NB4 (cell line): ENCODE results near the gene PLEKHG4B.

ENCODE experiments used
- DNase-seq: peaks from one replicate; pipeline ENCODE4 v3.0.0; 2010; ENCODE audit warnings: low read depth
- H3K4me3 ChIP-seq: one replicate; pipeline ENCODE4 v1.5.1; 2011; ENCODE audit warnings: mild to moderate bottlenecking, low read depth, low read length, moderate library complexity
- CTCF ChIP-seq: IDR thresholded peaks from one replicate; pipeline ENCODE4 v1.5.1; 2012; ENCODE audit warnings: low read depth, low read length
- MAX ChIP-seq: IDR thresholded peaks from 2 replicates; pipeline ENCODE4 v1.6.1; 2011; ENCODE audit warnings: low read depth, low read length
- MYC ChIP-seq: IDR thresholded peaks from 2 replicates; pipeline ENCODE4 v1.6.1; 2011; ENCODE audit warnings: low read depth, low read length
- POLR2A ChIP-seq: IDR thresholded peaks from 2 replicates; pipeline ENCODE4 v1.6.1; 2011; ENCODE audit warnings: mild to moderate bottlenecking; ENCODE audit not compliant: insufficient read length; ENCODE audit errors: extremely low read depth

Gene PLEKHG4B

GRCh38 chr5:138936-139335, 47.0 kb downstream of the PLEKHG4B start:
- TF ChIP-seq MAX (no peak), MYC (no peak), CTCF (no peak), POLR2A (no peak)
- DNase-seq = no peak
- H3K4me3 ChIP-seq = no peak overlapping the region

GRCh38 chr5:139579-140442, 47.8 kb downstream of the PLEKHG4B start:
- DNase-seq = no peak
- TF ChIP-seq MYC = no peak
- no peak for TF ChIP-seq CTCF
- TF ChIP-seq MAX = no peak
- no peak for TF ChIP-seq POLR2A
- no peak overlapping the region for H3K4me3 ChIP-seq

GRCh38 chr5:140443-140829, 48.5 kb downstream of the PLEKHG4B start:
- DNase-seq = no peak
- TF ChIP-seq MYC = no peak
- TF ChIP-seq CTCF = no peak
- no peak for TF ChIP-seq POLR2A
- TF ChIP-seq MAX = no peak
- H3K4me3 ChIP-seq = no peak overlapping the region

GRCh38 chr5:141211-141610, 49.2 kb downstream of the PLEKHG4B start:
- no peak for DNase-seq
- no peak for TF ChIP-seq CTCF
- no peak for TF ChIP-seq MAX
- TF ChIP-seq POLR2A = no peak
- no peak for TF ChIP-seq MYC
- no peak overlapping the region for H3K4me3 ChIP-seq

- H3K4me3 ChIP-seq = no peak overlapping the region
- no peak for TF ChIP-seq MAX
- TF ChIP-seq CTCF = no peak
- no peak for TF ChIP-seq POLR2A
- TF ChIP-seq MYC = no peak
- DNase-seq = no peak
These were observed 49.8 kb downstream of the PLEKHG4B start for GRCh38 chr5:141761-142160.
